T-helper 1 cell (primary cell): Measurements from ENCODE around the gene FIBCD1.

Experiments used
- DNase-seq, 5 donors: peaks; one replicate each; pipeline ENCODE4 v3.0.0-alpha.2; 2012 to 2020

Gene FIBCD1

DNA sequence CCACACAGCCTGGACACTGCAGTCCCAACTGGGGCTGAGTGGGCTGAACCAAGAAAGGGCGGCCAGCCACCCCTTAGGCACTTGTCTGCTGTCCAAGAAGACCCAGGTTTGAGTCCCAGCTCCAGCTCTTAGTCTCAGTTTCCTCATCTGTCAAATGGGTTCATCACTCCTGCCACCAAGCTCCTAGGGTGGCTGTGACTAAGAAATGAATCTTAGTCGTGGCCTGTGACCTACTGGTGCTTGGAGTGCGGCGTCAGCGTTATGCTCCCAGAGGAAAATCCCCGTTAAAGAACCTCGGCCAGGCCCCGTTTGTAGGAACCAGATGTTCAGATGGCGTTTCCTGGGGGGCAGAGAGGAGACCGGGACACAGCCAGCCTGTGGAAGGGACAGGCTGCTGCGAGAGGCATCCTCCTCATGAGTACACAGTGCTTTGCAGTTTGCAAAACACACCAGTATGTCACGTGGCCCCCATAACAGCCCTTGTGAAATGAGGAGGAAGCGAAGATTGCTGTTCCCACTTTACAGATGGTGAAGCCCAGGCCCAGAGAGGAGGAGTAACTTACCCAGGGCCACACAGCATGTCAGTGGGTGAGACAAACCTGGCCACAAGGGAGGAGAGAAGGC, 3.3 kb downstream of the FIBCD1 start:
- no peak for DNase-seq

DNA sequence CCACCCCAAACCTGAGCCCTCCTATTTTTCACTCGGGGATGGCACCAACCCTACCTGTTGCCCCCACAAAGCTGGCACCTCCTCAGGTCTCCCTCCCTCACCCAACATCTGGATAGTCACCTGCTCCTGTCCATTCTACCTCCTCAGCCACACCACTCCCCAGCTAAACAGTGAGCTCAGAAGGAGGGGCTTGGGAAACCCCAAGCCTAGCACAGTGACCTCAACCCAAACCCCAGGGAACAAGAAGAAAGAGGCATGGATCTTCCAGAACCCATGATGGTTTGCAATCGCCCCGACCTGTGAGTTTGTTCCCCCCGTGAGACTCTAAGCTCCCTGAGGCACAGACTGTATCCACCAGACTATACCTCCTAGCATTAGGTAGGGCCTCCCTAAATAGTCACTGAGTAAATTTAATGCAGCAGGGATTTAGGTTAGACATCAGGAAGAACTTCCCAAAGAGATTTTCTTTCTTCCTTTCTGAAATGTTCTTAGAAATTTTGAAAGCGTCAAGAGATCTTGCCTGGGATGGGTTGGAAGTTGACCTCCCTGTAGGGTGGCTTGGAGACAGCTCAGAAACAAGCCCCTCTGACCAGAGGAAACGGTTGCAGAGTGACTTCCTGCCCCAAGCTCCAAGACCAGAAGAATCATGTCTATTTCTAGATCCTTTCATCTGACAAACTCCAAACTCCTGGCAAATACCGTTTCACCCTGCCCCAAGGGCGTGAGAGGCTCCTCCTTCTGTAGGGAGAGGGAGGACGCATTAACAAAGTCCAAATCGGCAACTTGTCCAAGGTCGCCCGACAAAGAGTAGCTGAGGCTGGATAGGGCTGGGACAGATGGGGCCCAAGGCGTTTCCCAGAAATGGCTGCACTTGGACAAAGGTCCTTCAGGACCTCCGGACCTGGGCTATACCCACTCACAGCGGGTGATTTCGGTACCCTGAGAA, 4.1 kb downstream of the FIBCD1 start:
- DNase-seq: no peak

DNA sequence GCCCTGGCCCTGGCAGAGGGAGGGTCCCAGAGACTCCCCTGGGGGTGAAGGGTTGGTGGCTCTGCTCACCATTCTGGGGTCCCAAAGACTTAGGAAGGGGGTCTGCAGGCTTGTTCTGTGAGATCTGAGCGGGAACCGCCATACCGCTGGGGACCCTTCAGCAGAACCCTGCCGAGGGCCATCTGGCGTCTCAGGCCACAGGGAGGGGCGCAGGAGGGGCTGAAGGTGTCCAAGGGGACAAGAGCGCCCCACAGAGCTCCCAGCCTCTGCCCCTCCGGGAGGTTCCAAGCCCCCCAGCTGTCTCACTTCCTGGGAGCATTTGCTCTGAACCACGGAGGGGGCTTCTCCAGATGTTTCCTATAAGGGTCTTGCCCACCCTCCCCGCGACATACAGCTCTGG, 4.8 kb downstream of the FIBCD1 start:
- no peak for DNase-seq

DNA sequence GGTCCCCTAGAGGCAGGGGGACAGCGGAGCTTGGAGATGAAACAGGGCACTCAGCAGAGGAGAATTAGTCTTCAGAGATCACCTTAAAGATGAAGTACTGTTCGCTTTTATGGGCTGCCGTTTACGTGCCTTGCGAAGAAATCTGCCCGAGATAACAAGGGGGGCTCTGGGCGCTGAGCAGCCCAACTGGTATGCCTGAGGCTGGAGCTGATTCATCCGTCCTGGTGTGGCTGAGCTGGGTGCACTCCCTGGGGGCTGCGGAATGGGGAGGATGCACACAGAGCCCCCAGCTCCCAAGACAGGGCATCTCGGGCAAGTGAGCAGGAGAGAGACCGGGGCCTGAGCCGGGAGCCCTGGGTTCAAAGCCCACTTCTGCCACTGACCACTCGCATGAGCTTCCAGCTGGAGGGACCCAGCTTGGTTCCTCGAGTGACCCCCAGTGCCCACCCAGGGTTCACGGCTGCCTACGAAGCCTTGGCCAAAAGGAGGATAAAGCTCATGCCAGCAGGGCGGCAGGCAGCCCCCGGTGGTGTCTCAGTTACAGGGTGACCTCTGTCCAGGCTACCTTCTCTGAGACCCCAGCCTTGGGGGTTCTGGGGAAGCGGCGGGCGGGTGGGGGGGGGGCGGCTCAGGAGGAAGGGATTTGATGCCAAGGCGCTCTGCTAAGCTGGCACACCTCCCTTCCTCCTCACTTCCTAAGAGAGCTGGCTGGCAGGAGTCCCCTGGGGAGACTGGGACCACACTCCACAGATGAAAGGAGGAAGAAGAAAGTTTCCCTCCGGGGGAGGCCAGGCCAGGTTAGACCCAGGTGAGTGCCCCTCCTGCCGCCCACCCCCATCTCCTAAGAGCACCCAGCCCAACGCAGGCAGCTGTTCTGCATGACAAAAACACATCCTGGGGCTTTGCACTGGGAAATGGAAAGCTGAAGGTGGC, 5.7 kb downstream of the FIBCD1 start:
- no peak for DNase-seq

DNA sequence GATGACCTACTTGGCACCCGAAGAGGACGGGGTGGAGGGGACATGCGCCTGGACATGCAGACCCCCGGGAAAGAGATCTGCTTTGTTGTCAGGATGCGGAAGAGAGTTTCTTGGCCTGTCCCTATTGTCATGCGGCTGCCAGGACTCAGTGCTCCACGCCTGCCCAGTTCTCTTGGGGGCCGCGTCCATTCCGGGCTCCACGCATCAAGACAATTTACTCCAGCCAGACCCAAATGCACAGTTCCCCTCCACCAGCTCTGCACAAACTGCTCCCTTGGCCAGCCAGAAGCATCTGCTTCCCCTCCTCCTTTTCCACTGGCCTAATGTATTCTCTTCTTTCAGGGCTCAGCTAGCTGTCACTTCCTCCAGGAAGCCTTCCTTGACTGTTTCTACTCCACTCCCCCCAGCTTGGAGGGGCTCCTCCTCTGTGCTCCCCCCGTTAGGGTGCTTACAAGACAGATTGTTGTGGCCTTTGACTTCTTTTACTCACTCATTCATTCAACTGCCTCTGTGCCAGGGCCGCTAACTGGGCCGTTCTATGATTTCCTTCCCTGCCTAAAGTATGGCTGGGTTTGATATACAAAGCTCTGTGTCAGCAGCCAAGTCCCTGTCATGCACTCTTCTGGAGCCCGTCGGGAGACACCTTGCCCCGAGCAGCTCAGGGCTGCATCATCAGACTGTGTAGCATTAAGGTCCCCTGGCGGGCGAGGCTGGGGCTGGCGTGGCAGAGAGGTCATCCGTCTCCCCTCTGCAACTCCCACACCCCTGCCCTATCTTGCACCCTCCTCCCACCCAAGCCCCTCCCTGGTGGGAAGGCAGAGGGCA, 6.6 kb downstream of the FIBCD1 start:
- no peak for DNase-seq

DNA sequence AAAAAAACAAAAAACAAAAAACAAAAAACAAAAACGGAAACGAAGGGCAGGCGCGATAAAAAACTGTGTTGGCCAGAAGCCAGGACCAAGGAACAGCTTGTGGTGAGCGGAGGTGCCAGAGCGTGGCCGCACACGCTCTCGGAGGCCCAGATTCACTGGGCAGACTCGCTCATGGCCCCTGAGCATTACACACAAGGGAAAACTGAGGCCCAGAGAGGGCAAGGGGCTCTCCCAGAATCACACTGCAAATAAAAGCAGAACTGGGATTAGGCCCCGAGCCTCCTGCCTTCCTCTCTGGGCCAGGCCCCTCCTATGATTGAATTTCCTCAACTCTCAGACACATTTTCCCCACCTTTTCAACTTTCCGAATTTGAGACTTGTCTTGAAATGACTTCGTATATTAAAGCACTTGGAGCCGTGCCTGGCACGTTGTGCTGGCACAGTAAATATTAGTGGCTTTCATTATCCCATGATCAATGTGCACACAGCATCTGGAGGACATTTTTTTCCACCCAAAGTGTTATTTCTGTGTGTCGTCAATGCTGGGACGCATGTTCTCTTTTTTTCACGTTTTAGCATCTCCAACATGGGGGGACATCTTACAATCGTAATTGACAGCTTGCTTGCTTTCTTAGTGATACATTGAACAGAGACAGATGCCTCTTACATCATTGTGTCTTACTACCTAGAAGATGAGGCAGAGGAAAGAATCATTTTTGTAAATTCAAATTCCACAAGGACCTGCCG, 7.4 kb downstream of the FIBCD1 start:
- DNase-seq: no peak

DNA sequence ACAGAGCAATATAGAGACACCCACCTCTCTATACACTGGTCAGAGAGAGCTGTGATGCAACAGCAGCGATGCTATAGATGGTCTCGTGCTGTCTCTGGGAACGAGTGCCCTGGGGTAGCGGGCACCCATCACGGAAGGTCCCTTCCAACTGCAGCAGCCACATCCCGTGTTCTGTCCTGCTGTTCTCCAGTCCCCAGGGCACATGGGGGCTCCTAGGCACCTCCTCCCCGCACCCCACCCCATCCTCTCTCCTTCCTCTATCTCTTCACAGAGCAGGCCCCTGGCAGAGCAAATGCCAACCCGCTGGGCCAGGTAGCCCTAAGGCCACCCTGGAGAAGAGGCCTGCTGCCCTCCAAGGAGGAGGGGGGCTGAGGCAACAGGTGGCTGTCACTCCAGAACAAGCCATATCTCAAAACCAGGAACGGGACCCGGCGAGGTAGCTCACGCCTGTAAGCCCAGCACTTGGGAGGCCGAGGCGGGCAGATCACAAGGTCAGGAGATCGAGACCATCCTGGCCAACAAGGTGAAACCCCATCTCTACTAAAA, 8.2 kb downstream of the FIBCD1 start:
- DNase-seq: no peak

- DNase-seq: no peak
Measured at GRCh38 chr9:130930132-130930803, 8.8 kb downstream of the FIBCD1 start.

GRCh38 chr9:130929571-130930038, 9.4 kb downstream of the FIBCD1 start:
- DNase-seq: no peak

DNA sequence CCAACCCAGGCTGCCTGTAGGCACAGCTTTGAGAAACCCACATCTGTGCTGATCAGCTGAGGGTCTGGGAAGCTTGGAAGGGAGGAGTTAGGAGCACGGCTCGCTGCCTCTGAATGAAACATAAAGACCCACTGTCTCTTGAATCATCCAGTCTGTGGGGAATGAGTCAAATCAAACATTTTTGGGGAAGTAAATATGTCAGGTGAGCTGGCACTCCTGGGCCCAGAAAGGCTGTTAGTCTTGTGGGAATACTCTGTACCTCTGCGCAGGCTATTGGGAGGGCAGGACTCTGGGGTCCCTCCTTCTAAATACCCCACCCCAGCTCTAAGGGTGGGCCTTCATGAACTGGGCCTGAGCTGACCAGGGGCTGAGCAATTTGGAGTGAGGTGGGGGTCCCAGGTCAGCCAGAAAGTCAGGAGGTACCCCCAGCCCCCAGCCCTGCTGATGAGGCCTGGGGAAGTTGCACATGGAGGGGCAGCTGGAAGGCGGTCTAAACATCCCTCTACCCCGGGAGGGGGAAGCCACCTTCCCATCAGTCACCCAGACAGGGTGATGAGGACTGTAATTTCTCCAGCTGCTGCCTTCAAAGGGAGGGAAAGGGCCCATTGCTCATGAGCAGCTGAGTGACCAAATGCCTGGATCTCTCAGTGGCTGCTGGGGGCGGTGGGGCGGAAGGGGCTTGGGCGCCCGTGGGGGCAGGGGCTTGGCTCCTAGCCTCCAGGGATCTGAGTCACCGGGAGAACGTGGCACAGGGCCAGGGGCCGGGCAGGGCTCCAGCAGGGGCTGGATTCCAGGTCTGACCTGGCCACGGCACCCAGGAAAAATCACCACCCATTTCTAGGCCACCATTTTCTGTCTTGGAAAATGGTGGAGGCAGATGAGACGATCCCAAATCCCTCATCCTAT, 10.8 kb downstream of the FIBCD1 start:
- DNase-seq: no peak

- no peak for DNase-seq
Measured at GRCh38 chr9:130927338-130927737, 11.7 kb downstream of the FIBCD1 start.

GRCh38 chr9:130925050-130925678, 13.9 kb downstream of the FIBCD1 start:
- DNase-seq: no peak

DNA sequence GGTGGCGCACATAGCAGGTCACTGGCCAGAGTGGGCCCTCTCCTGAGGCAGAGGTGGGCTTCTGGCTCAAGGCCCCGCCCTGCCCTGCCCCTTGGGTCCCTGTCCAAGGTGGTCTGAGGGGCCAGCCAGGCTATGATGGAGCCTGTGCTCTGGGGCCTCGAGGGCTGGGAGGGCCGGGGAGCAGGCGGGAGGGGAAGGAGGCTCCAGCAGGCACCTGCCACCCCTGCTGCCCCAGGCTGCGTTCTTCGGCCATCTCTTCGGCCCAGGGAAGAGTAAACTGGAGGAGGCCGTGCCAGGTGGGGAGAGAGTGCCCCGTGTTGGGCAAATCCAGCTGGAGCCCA, 14.6 kb downstream of the FIBCD1 start:
- no peak for DNase-seq

- no peak for DNase-seq
Measured at GRCh38 chr9:130923611-130924447, 15.2 kb downstream of the FIBCD1 start.

DNA sequence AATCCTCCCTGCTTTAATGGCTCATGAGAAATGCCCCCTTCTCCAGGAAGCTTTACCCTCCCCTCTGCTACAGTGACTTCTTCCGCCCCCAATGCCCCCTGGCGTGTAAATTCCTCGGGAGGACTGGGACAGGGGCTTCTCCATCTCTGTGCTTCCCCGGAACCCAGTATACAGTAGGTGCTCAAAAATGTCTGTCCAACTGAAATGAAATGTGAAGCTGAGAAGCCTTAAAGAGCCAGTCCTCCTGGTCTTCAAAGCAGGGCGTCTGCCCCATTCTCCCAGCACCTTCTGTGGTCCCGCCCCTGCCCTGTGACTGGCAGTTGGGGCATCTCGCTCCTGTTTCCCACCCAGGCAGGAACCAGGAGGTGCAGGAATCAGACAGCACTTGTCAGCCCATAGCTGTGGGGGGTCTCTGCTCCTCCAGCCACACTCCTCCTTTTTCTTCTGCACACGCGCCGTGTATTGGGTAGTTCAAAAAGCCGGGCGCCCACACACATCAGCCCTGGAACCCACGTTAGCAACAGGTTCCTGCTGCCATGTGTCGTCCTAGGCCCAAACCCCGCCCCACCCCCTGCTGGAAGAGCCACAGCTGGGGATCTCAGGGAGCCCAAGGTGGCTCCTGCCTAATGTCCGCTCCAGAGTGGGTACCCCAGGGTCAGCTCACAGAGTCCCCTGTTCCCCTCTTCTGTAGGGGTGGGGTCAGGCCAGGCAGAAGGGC, 16.0 kb downstream of the FIBCD1 start:
- DNase-seq: no peak

GRCh38 chr9:130921989-130922892, 16.8 kb downstream of the FIBCD1 start:
- DNase-seq: no peak
